Measurements from ENCODE around the gene SUN5. TPM values are rescaled to one million over a fixed set of nuclear protein-coding genes. Genes with fewer than 3 reads are reported as not detected.

The SUN5 gene
- total RNA-seq, 2 donors from 2014 or later: not detected

DNA sequence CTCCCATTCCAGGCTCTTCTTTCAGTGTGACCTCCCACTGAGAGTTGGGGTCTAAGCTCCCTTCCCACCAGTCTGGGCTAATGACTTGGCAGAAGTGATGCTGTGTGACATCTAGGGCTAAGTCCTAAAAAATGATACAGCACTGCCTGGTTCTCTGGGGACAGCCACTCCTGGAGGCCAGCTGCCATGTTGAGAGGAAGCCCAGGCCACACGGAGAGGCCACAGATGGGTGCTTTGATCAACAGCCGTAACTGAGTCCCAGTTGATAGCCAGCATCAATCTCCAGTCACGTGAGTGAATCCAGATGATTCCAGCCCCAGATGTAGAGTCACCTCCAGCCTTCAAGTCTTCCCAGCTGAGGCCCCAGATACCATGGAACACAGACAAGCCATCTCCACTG is 13.8 kb downstream of the SUN5 start:
- Mint-ChIP-seq H3K4me1 (peaks cover 3% of the 10 kb centered on the region), H3K27me3 (ENCODE audit: insufficient read depth) (no peaks in the 10 kb centered on the region), H3K9me3 (peaks cover 7% of the 10 kb centered on the region), H3K36me3 (ENCODE audit: low read depth) (no peaks in the 10 kb centered on the region), H3K27ac (no peak overlapping the region), H3K4me3 (no peak overlapping the region)
- TF ChIP-seq, protein P1, sequence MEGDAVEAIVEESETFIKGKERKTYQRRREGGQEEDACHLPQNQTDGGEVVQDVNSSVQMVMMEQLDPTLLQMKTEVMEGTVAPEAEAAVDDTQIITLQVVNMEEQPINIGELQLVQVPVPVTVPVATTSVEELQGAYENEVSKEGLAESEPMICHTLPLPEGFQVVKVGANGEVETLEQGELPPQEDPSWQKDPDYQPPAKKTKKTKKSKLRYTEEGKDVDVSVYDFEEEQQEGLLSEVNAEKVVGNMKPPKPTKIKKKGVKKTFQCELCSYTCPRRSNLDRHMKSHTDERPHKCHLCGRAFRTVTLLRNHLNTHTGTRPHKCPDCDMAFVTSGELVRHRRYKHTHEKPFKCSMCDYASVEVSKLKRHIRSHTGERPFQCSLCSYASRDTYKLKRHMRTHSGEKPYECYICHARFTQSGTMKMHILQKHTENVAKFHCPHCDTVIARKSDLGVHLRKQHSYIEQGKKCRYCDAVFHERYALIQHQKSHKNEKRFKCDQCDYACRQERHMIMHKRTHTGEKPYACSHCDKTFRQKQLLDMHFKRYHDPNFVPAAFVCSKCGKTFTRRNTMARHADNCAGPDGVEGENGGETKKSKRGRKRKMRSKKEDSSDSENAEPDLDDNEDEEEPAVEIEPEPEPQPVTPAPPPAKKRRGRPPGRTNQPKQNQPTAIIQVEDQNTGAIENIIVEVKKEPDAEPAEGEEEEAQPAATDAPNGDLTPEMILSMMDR (conservative IDR thresholded peaks at IDR 0.05): no peak
- Histone ChIP-seq H3K9me3 (ENCODE audit: control insufficient read depth, low read length) (peaks cover 4% of the 10 kb centered on the region), H3K4me3 (ENCODE audit: low read length) (no peak overlapping the region), H3K9ac (ENCODE audit: extremely low read depth, low read length, poor library complexity, severe bottlenecking) (no peak overlapping the region), H3K36me3 (ENCODE audit: control insufficient read depth, insufficient read depth, low read length) (no peaks in the 10 kb centered on the region), H3K27ac (ENCODE audit: low read depth, low read length) (no peak overlapping the region), H3K27me3 (ENCODE audit: control insufficient read depth, insufficient read depth, low read length, poor library complexity, severe bottlenecking) (no peaks in the 10 kb centered on the region), H3K4me1 (ENCODE audit: control insufficient read depth, insufficient read depth, low read length) (no peaks in the 10 kb centered on the region)
- DNase-seq: no peak
- 85 to 90% methylated on average over 2 to 3 of the region's 3 CpGs for WGBS, 2 experiments (ENCODE audit: insufficient coverage in 1 of 2, insufficient read length in 1 of 2)

DNA sequence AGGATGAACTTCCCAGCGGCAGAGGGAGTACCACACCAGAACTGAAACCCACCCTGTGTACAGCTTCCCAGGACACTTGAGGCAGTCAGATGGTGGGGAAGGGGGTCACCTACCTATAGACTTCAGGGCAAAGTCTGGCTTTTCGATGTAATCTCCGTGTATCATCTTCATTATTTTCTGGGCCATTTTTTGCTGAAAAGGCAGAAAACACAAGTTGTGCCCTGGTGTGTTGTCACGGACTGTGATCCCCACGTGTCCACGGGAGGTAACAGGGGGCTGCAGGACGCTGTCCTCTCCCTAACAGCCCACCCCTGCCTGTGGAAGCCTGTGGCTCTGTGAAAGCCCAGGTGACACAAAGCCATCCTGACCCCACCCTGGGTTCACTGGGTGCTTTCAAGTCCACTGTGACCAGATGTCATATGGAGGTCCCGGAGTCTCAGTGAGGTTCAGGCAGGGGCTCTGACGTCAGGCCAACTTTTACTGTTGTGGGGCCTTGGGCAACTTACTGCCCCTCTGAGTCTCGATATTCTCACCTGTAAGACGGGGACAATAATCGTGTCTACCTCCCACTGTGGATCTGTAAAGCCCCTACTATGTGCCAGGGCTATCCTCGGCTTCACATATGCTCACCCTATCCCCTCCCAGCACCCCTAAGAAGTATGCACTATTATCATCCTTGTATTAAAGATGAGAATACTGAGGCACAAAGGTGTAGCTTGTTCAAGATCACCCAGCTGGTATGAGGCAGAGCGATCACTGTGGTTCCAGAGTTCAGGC is 14.5 kb downstream of the SUN5 start:
- H3K36me3 ChIP-seq (ENCODE audit: control insufficient read depth, insufficient read depth, low read length): no peaks in the 10 kb centered on the region
- no peak for DNase-seq
- no peak overlapping the region for H3K27ac Mint-ChIP-seq

DNA sequence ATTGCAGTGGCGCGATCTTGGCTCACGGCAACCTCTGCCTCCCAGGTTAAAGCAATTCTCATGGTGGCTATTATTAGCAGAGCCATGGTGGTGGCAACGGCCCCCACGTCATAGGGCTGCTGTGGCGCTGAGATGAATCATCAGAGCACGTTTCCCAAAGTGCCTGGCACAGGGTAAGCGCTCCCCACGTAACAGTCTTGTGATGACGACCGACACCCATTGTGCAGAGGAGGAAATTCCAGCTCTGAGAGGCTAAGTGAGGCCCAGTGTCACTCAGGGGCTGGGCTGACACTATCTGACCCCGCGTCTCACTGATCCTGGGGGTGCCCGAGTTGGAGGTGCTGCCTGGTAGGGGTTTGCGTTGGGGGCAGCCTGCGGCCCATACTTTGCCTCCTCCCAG is 16.2 kb downstream of the SUN5 start:
- Histone ChIP-seq H3K36me3 (ENCODE audit: control insufficient read depth, insufficient read depth, low read length) (no peaks in the 10 kb centered on the region), H3K4me3 (ENCODE audit: low read length) (no peak overlapping the region), H3K4me1 (ENCODE audit: control insufficient read depth, insufficient read depth, low read length) (no peaks in the 10 kb centered on the region), H3K27ac (ENCODE audit: low read depth, low read length) (no peak overlapping the region), H3K27me3 (ENCODE audit: control insufficient read depth, insufficient read depth, low read length, poor library complexity, severe bottlenecking) (no peaks in the 10 kb centered on the region), H3K9ac (ENCODE audit: extremely low read depth, low read length, poor library complexity, severe bottlenecking) (no peak overlapping the region), H3K9me3 (ENCODE audit: control insufficient read depth, low read length) (no peaks in the 10 kb centered on the region)
- Mint-ChIP-seq H3K36me3 (ENCODE audit: low read depth) (no peaks in the 10 kb centered on the region), H3K4me3 (no peak overlapping the region), H3K27ac (no peak overlapping the region), H3K9me3 (no peaks in the 10 kb centered on the region), H3K27me3 (ENCODE audit: insufficient read depth) (no peaks in the 10 kb centered on the region), H3K4me1 (peaks cover 17% of the 10 kb centered on the region)
- DNase-seq: no peak
- TF ChIP-seq, protein P1 (conservative IDR thresholded peaks at IDR 0.05): no peak
- WGBS, 2 experiments (ENCODE audit: insufficient coverage in 1 of 2, insufficient read length in 1 of 2): 96 to 97% methylated on average over 11 to 16 of the region's 16 CpGs

More for the DNA sequence above, 14.5 kb downstream of the SUN5 start:
- H3K9me3 Mint-ChIP-seq: peaks cover under 1% of the 10 kb centered on the region
- H3K9me3 ChIP-seq (ENCODE audit: control insufficient read depth, low read length): no peaks in the 10 kb centered on the region
- H3K27me3 Mint-ChIP-seq (ENCODE audit: insufficient read depth): no peaks in the 10 kb centered on the region
- H3K9ac ChIP-seq (ENCODE audit: extremely low read depth, low read length, poor library complexity, severe bottlenecking): no peak overlapping the region
- H3K36me3 Mint-ChIP-seq (ENCODE audit: low read depth): no peaks in the 10 kb centered on the region
- H3K4me3 Mint-ChIP-seq: no peak overlapping the region
- no peak overlapping the region for H3K4me3 ChIP-seq (ENCODE audit: low read length)
- TF ChIP-seq, protein P1 (conservative IDR thresholded peaks at IDR 0.05): no peak
- no peaks in the 10 kb centered on the region for H3K27me3 ChIP-seq (ENCODE audit: control insufficient read depth, insufficient read depth, low read length, poor library complexity, severe bottlenecking)
- H3K4me1 Mint-ChIP-seq: peaks cover 10% of the 10 kb centered on the region
- 87 to 89% methylated on average over 11 to 14 of the region's 14 CpGs for WGBS, 2 experiments (ENCODE audit: insufficient coverage in 1 of 2, insufficient read length in 1 of 2)
- H3K27ac ChIP-seq (ENCODE audit: low read depth, low read length): no peak overlapping the region
- H3K4me1 ChIP-seq (ENCODE audit: control insufficient read depth, insufficient read depth, low read length): no peaks in the 10 kb centered on the region
